H9 (cell line): ENCODE results near the gene IL1R2. TPM values are rescaled to one million over a fixed set of nuclear protein-coding genes. Genes with fewer than 3 reads are reported as not detected.

Source experiments
- DNase-seq: peaks from one replicate; pipeline ENCODE4 v3.0.0-alpha.2; 2017
- H2AFZ ChIP-seq: one replicate; pipeline ENCODE4 v1.6.1; 2013; ENCODE audit warnings: mild to moderate bottlenecking, low read length, control low read depth, moderate library complexity
- H2AK5ac ChIP-seq: 2 replicates; pipeline ENCODE4 v1.6.1; 2013; ENCODE audit warnings: low read length, control low read depth, mixed read lengths; ENCODE audit not compliant: insufficient read length
- H2BK120ac ChIP-seq: one replicate; pipeline ENCODE4 v1.6.1; 2013; ENCODE audit warnings: low read depth, mild to moderate bottlenecking, low read length, control low read depth, inconsistent platforms; ENCODE audit not compliant: poor library complexity, severe bottlenecking
- H2BK12ac ChIP-seq: 2 replicates; pipeline ENCODE4 v1.6.1; 2013; ENCODE audit warnings: low read length, control low read depth, mixed read lengths, low read depth; ENCODE audit not compliant: insufficient read length
- H2BK15ac ChIP-seq: 2 replicates; pipeline ENCODE4 v1.6.1; 2013; ENCODE audit warnings: low read depth, low read length, control low read depth
- H2BK20ac ChIP-seq: one replicate; pipeline ENCODE4 v1.6.1; 2013; ENCODE audit warnings: low read depth, mild to moderate bottlenecking, low read length, control low read depth, inconsistent platforms; ENCODE audit not compliant: poor library complexity, severe bottlenecking
- H2BK5ac ChIP-seq: 2 replicates; pipeline ENCODE4 v1.6.1; 2013; ENCODE audit warnings: low read length, control low read depth, mixed read lengths; ENCODE audit not compliant: insufficient read length
- H3K14ac ChIP-seq: 2 replicates; pipeline ENCODE4 v1.6.1; 2013; ENCODE audit warnings: low read length, control low read depth; ENCODE audit not compliant: insufficient read depth
- H3K18ac ChIP-seq: 2 replicates; pipeline ENCODE4 v1.6.1; 2013; ENCODE audit warnings: low read depth, mild to moderate bottlenecking, mixed read lengths, low read length, control low read depth; ENCODE audit not compliant: insufficient read length
- H3K23ac ChIP-seq: 2 replicates; pipeline ENCODE4 v1.6.1; 2013; ENCODE audit warnings: low read length, control low read depth, mixed read lengths, low read depth; ENCODE audit not compliant: insufficient read length
- H3K23me2 ChIP-seq: 2 replicates; pipeline ENCODE4 v1.6.1; 2013; ENCODE audit warnings: low read depth, mild to moderate bottlenecking, mixed read lengths, low read length, control low read depth; ENCODE audit not compliant: insufficient read length, poor library complexity, severe bottlenecking
- H3K27ac ChIP-seq: 2 replicates; pipeline ENCODE4 v1.5.1; 2013; ENCODE audit warnings: low read length, control low read depth, mixed read lengths, low read depth; ENCODE audit not compliant: insufficient read length
- H3K27me3 ChIP-seq: 2 replicates; pipeline ENCODE4 v1.6.1; 2013; ENCODE audit warnings: low read length, control low read depth, inconsistent platforms; ENCODE audit not compliant: insufficient read depth
- H3K4ac ChIP-seq: 2 replicates; pipeline ENCODE4 v1.6.1; 2013; ENCODE audit warnings: low read depth, mild to moderate bottlenecking, control low read depth, inconsistent platforms, low read length, moderate library complexity
- H3K4me1 ChIP-seq: 2 replicates; pipeline ENCODE4 v1.6.1; 2013; ENCODE audit warnings: low read length, control low read depth, inconsistent platforms; ENCODE audit not compliant: insufficient read depth
- H3K4me2 ChIP-seq: 2 replicates; pipeline ENCODE4 v1.6.1; 2013; ENCODE audit warnings: low read length, control low read depth, mixed read lengths; ENCODE audit not compliant: insufficient read length, insufficient read depth
- H3K56ac ChIP-seq: 2 replicates; pipeline ENCODE4 v1.6.1; 2013; ENCODE audit warnings: low read depth, mild to moderate bottlenecking, mixed read lengths, low read length, control low read depth; ENCODE audit not compliant: insufficient read length
- H3K79me1 ChIP-seq: 2 replicates; pipeline ENCODE4 v1.6.1; 2013; ENCODE audit warnings: low read depth, mild to moderate bottlenecking, moderate library complexity, low read length, control low read depth, inconsistent platforms; ENCODE audit not compliant: insufficient read depth, poor library complexity, severe bottlenecking
- H3K79me2 ChIP-seq: 2 replicates; pipeline ENCODE4 v1.6.1; 2013; ENCODE audit warnings: low read length, control low read depth, inconsistent platforms; ENCODE audit not compliant: insufficient read depth
- H3K9ac ChIP-seq: 2 replicates; pipeline ENCODE4 v1.6.1; 2013; ENCODE audit warnings: low read length, control low read depth, mixed read lengths; ENCODE audit not compliant: insufficient read length; ENCODE audit errors: extremely low read depth
- H3K9me3 ChIP-seq: one replicate; pipeline ENCODE4 v1.6.1; 2013; ENCODE audit warnings: low read depth, low read length, inconsistent platforms; ENCODE audit not compliant: control insufficient read depth
- H3T11ph ChIP-seq: one replicate; pipeline ENCODE4 v1.6.1; 2013; ENCODE audit warnings: mild to moderate bottlenecking, low read length, control low read depth, inconsistent platforms
- H4K20me1 ChIP-seq: one replicate; pipeline ENCODE4 v1.6.1; 2013; ENCODE audit not compliant: control insufficient read depth, insufficient read length, insufficient read depth
- H4K5ac ChIP-seq: 2 replicates; pipeline ENCODE4 v1.6.1; 2013; ENCODE audit warnings: low read depth, mild to moderate bottlenecking, mixed read lengths, low read length, control low read depth; ENCODE audit not compliant: insufficient read length
- H4K8ac ChIP-seq: replicated peaks from 2 replicates; pipeline ENCODE4 v1.6.1; 2013; ENCODE audit warnings: low read length, control low read depth, mixed read lengths, low read depth; ENCODE audit not compliant: insufficient read length
- H4K91ac ChIP-seq: 2 replicates; pipeline ENCODE4 v1.6.1; 2013; ENCODE audit warnings: low read depth, mild to moderate bottlenecking, moderate library complexity, mixed read lengths, low read length, control low read depth; ENCODE audit not compliant: insufficient read length
- H3K27ac Mint-ChIP-seq, 3 experiments: 2 replicates in 2 of 3; 3 replicates in 1 of 3; pipeline ENCODE4 v1.8.0; 2020 to 2021; ENCODE audit warnings: mixed read lengths in 3 of 3, mild to moderate bottlenecking in 1 of 3, moderate library complexity in 1 of 3
- H3K27me3 Mint-ChIP-seq: 2 replicates; pipeline ENCODE4 v1.8.0; 2021; ENCODE audit warnings: low read depth, mild to moderate bottlenecking, moderate library complexity, mixed read lengths
- H3K36me3 Mint-ChIP-seq, 3 experiments: 2 replicates in 2 of 3; 3 replicates in 1 of 3; pipeline ENCODE4 v1.8.0; 2020 to 2021; ENCODE audit warnings: low read depth in 3 of 3, mixed read lengths in 3 of 3; ENCODE audit not compliant: insufficient read depth in 1 of 3
- H3K4me1 Mint-ChIP-seq, 2 experiments: 2 replicates each; pipeline ENCODE4 v1.8.0; 2020; ENCODE audit warnings: mixed read lengths in 2 of 2
- H3K4me3 Mint-ChIP-seq, 2 experiments: 2 replicates in 1 of 2; 3 replicates in 1 of 2; pipeline ENCODE4 v1.8.0; 2020 to 2021; ENCODE audit warnings: mild to moderate bottlenecking in 2 of 2, mixed read lengths in 2 of 2, moderate library complexity in 1 of 2
- H3K9me3 Mint-ChIP-seq, 2 experiments: 2 replicates in 1 of 2; 3 replicates in 1 of 2; pipeline ENCODE4 v1.8.0; 2020; ENCODE audit warnings: mild to moderate bottlenecking in 2 of 2, mixed read lengths in 2 of 2, moderate library complexity in 1 of 2
- WGBS: extraction: QIAGEN DNeasy Blood & Tissue Kit; methylation state at CpG from one replicate; pipeline ENCODE4 v1.1.7; 2013; ENCODE audit warnings: missing lambda C conversion rate, low lambda C conversion rate, mixed read lengths; ENCODE audit not compliant: insufficient read length; ENCODE audit errors: extremely low coverage; 5-methylcytosine and 5-hydroxymethylcytosine counted together
- total RNA-seq: library from RNA; stranded (reverse); gene quantifications from 2 replicates; pipeline ENCODE4 v1.2.1, GENCODE V29; 2021
- TF ChIP-seq, protein P1 (sequence below): fragments of 200-600 bp; sonication (generic); conservative IDR thresholded peaks from 3 replicates; pipeline ENCODE4 v1.8.0; 2021; ENCODE audit warnings: antibody characterized with exemption, mild to moderate bottlenecking

IL1R2 gene
- total RNA-seq, 1 experiment from 2014 or later: not detected

DNA sequence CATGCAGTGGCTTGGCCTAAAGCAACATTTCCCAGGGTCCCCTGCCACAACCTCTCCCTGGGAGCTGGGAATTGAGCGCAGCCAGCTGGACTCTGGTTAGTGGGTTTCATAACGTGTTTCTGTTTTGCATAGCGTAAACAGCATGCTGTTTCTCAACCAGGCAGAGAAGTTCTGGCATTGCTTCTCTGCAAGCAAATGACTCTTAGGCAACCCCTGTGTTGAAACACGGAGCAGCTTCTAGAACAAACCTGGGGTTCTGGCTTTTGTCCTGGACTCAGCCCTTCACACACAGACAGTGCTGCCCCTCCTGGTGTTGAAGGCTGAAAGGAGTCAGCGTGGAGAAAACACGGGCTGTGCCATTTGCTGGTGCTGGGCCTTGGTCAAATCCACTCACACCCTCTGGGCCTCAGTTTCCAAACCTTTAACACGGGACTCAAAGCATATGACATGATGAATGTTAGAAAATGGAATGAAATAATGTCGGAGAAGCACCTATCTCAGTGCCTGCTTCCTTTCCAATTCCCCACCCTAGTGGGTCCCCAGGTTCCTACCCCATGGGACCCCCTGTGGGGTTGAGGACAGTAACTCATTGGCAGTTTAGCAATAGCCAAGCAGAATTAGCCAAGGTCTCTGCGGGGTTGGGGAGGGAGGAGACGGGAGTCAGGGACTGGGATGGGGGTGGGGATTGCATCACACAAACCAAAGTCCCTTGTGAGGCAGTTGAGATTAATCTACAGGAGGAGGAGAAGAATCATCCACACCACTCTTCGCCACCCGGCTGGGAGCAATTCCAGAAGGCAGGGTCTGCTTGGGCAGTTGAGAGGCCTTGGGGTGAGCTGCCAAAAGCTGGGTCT, 30.2 kb upstream of the IL1R2 start:
- H3K27ac ChIP-seq: no peak overlapping the region
- no peak overlapping the region for H2AFZ ChIP-seq

More for the DNA sequence above, 30.2 kb upstream of the IL1R2 start:
- H3K56ac ChIP-seq: no peak overlapping the region
- H2BK5ac ChIP-seq: no peak overlapping the region
- H2BK120ac ChIP-seq: no peak overlapping the region
- H3K18ac ChIP-seq: no peak overlapping the region
- H3K14ac ChIP-seq: no peak overlapping the region; the same call in 1 of the 2 replicates
- no peak overlapping the region for H2BK20ac ChIP-seq
- H4K91ac ChIP-seq: no peak overlapping the region
- H4K8ac ChIP-seq: no peak overlapping the region
- no peak overlapping the region for H4K5ac ChIP-seq
- H3K4me3 Mint-ChIP-seq: no peak overlapping the region
- no peaks in the 10 kb centered on the region for H3K27me3 ChIP-seq
- no peak overlapping the region for H3K4ac ChIP-seq
- no peak overlapping the region for H2BK12ac ChIP-seq
- H3K79me2 ChIP-seq: no peaks in the 10 kb centered on the region
- H3T11ph ChIP-seq: no peak overlapping the region
- no peak overlapping the region for H2AK5ac ChIP-seq
- no peak overlapping the region for H2BK15ac ChIP-seq
- TF ChIP-seq, protein P1, sequence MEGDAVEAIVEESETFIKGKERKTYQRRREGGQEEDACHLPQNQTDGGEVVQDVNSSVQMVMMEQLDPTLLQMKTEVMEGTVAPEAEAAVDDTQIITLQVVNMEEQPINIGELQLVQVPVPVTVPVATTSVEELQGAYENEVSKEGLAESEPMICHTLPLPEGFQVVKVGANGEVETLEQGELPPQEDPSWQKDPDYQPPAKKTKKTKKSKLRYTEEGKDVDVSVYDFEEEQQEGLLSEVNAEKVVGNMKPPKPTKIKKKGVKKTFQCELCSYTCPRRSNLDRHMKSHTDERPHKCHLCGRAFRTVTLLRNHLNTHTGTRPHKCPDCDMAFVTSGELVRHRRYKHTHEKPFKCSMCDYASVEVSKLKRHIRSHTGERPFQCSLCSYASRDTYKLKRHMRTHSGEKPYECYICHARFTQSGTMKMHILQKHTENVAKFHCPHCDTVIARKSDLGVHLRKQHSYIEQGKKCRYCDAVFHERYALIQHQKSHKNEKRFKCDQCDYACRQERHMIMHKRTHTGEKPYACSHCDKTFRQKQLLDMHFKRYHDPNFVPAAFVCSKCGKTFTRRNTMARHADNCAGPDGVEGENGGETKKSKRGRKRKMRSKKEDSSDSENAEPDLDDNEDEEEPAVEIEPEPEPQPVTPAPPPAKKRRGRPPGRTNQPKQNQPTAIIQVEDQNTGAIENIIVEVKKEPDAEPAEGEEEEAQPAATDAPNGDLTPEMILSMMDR: no peak
- H3K36me3 Mint-ChIP-seq: peaks cover 0 to 14% (median 2%) of the 10 kb centered on the region in 3 experiments; a peak in 5 of 7 replicates
- peaks cover 17% of the 10 kb centered on the region for H3K9me3 ChIP-seq
- peaks cover 9 to 10% of the 10 kb centered on the region in 2 experiments; a peak in 3 of 4 replicates for H3K4me1 Mint-ChIP-seq
- H3K4me2 ChIP-seq: no peak overlapping the region
- H3K23ac ChIP-seq: no peak overlapping the region
- H3K79me1 ChIP-seq: no peaks in the 10 kb centered on the region
- H3K9ac ChIP-seq: no peak overlapping the region
- peaks cover 2% of the 10 kb centered on the region for H3K27me3 Mint-ChIP-seq
- no peak for DNase-seq
- peaks cover 15 to 18% of the 10 kb centered on the region in 2 experiments for H3K9me3 Mint-ChIP-seq
- no peaks in the 10 kb centered on the region for H3K23me2 ChIP-seq
- H3K27ac Mint-ChIP-seq: no peak overlapping the region; a peak in 1 of 7 replicates
- H4K20me1 ChIP-seq: no peaks in the 10 kb centered on the region
- no CpG with 5 or more reads among the region's 12 CpGs for WGBS
- H3K4me1 ChIP-seq: no peaks in the 10 kb centered on the region
